HEK293 (cell line): ENCODE results near the gene NEK7.

Experiments used
- CTCF ChIP-seq: fragments of 450-650 bp; formaldehyde crosslinking; IDR thresholded peaks from 2 replicates; pipeline ENCODE4 v1.5.1; 2016; ENCODE audit warnings: missing biosample characterization, missing genetic modification characterization
- MYNN ChIP-seq: fragments of 450-650 bp; formaldehyde crosslinking; IDR thresholded peaks from 2 replicates; pipeline ENCODE4 v1.5.1; 2016; ENCODE audit warnings: missing biosample characterization, missing genetic modification characterization, borderline replicate concordance
- ZBTB10 ChIP-seq: fragments of 450-650 bp; formaldehyde crosslinking; IDR thresholded peaks from 2 replicates; pipeline ENCODE4 v1.5.1; 2016; ENCODE audit warnings: missing biosample characterization, missing genetic modification characterization
- ZBTB48 ChIP-seq: fragments of 450-650 bp; formaldehyde crosslinking; IDR thresholded peaks from 2 replicates; pipeline ENCODE4 v1.5.1; 2016; ENCODE audit warnings: missing biosample characterization, missing genetic modification characterization
- ZNF266 ChIP-seq: fragments of 450-650 bp; formaldehyde crosslinking; IDR thresholded peaks from 2 replicates; pipeline ENCODE4 v1.5.1; 2016; ENCODE audit warnings: missing biosample characterization, missing genetic modification characterization, low read depth
- ZNF280D ChIP-seq: fragments of 450-650 bp; formaldehyde crosslinking; IDR thresholded peaks from 2 replicates; pipeline ENCODE4 v1.5.1; 2016; ENCODE audit warnings: missing biosample characterization, missing genetic modification characterization
- ZNF433 ChIP-seq: fragments of 450-650 bp; formaldehyde crosslinking; IDR thresholded peaks from 2 replicates; pipeline ENCODE4 v1.5.1; 2016; ENCODE audit warnings: missing biosample characterization, missing genetic modification characterization, low read depth
- ZNF701 ChIP-seq: fragments of 450-650 bp; formaldehyde crosslinking; IDR thresholded peaks from 2 replicates; pipeline ENCODE4 v1.5.1; 2016; ENCODE audit warnings: missing biosample characterization, missing genetic modification characterization

DNA sequence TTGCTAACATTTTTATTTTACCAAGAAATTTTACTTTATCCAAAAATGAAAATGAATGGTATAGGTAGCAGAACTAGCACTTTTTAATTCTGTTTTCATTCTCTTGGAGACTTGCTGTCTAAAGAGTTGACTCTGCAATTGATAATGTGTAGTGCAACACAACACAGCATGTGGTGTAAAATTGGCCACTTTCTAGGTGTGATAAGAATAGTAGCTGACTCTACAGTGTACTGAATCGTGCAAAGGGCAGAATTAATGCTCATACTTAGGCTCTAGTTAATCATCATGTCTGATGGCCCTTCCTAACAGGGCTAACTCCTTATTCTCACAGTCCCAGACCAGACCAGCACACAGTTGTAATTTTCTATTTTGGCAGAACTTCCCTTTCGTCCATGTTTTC lies 140.5 kb downstream of the NEK7 start:
- TF ChIP-seq CTCF (tag by site-specific recombination) = no peak
- no peak for TF ChIP-seq ZNF280D (tag by site-specific recombination)
- TF ChIP-seq MYNN (tag by site-specific recombination) = no peak
- TF ChIP-seq ZNF701 = no peak
- no peak for TF ChIP-seq ZNF266 (tag by site-specific recombination)
- no peak for TF ChIP-seq ZBTB10 (tag by site-specific recombination)
- TF ChIP-seq ZNF433 (tag by site-specific recombination) = no peak
- TF ChIP-seq ZBTB48 = no peak
